ENCODE data around the gene AIG1. TPM values are rescaled to one million over a fixed set of nuclear protein-coding genes. Genes with fewer than 3 reads are reported as not detected.
"Not testable (repeated sequence)": the region's sequence is repeated elsewhere in the genome, so short reads cannot be mapped to it uniquely, and the experiment has no call there.

AIG1 gene
- total RNA-seq, 1 donor from 2014 or later, result 29.6 TPM

DNA sequence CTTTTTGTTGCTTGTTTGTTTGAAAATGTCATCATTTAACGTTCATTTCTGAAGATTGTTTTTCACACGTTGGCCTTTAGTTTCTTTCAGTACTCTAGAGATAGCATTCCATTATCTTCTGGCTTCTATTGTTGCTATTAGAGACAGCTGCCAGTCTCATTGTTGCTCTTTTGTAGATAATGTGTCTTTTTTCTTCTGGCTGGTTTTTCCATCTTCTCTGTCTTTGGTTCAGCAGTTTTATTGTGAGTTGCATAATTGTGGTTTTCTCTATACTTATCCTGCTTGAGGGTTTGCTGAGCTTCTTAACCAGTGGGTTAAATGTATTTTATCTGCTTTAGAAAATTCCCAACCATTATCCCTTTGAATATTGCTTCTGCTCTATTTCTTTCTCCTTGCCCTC lies 23.2 kb upstream of the AIG1 start:
- Histone ChIP-seq H3K27me3 (ENCODE audit: low read depth) (no peaks in the 10 kb centered on the region), H3K36me3 (no peaks in the 10 kb centered on the region), H3K27ac (no peak overlapping the region), H3K9me3 (no peaks in the 10 kb centered on the region), H3K4me1 (no peaks in the 10 kb centered on the region), H3K4me3 (no peak overlapping the region)
- no peak for TF ChIP-seq CTCF (IDR thresholded peaks at IDR 0.05)
- DNase-seq (no peak), ATAC-seq (no peak)
- intact Hi-C loops (cut with DNase I), result no loop called here

- no peak for ATAC-seq
- intact Hi-C loops (cut with DNase I), result no loop called here
These were observed 21.9 kb upstream of the AIG1 start for GRCh38 chr6:143038833-143039232.

GRCh38 chr6:143039548-143039947 lies 21.1 kb upstream of the AIG1 start:
- Histone ChIP-seq H3K36me3 (no peaks in the 10 kb centered on the region), H3K9me3 (no peaks in the 10 kb centered on the region), H3K27me3 (ENCODE audit: low read depth) (no peaks in the 10 kb centered on the region), H3K4me1 (no peaks in the 10 kb centered on the region), H3K4me3 (no peak overlapping the region), H3K27ac (no peak overlapping the region)
- intact Hi-C loops (cut with DNase I), result no loop called here
- no peak for ATAC-seq
- no peak for DNase-seq
- TF ChIP-seq CTCF (IDR thresholded peaks at IDR 0.05), result no peak

More at GRCh38 chr6:143038833-143039232, 21.9 kb upstream of the AIG1 start:
- DNase-seq, result no peak
- Histone ChIP-seq H3K27me3 (ENCODE audit: low read depth) (no peaks in the 10 kb centered on the region), H3K36me3 (no peaks in the 10 kb centered on the region), H3K9me3 (no peaks in the 10 kb centered on the region), H3K4me3 (no peak overlapping the region), H3K27ac (no peak overlapping the region), H3K4me1 (no peaks in the 10 kb centered on the region)
- TF ChIP-seq CTCF (IDR thresholded peaks at IDR 0.05), result no peak

DNA sequence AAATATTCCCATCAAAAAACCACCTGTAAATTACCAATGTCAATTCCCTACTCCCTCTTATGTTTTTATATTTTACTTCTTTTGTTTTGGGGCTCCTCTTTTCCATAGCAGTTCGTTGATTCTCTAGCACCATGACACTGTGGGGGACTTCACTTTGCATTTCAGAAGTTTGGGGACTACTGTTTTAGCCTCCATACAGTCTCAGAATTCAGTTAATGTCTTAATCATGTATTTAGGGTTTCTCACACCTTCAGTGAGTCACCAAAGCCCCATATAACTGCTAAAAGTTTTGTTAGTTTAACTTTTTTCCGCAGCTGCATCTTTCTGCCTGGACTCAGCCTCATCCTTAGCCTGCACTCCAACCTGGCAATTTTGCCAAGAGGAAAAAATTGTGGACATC lies 20.7 kb upstream of the AIG1 start:
- TF ChIP-seq CTCF (IDR thresholded peaks at IDR 0.05), result no peak
- Histone ChIP-seq H3K36me3 (no peaks in the 10 kb centered on the region), H3K4me3 (no peak overlapping the region), H3K9me3 (no peaks in the 10 kb centered on the region), H3K27ac (no peak overlapping the region), H3K27me3 (ENCODE audit: low read depth) (no peaks in the 10 kb centered on the region), H3K4me1 (no peaks in the 10 kb centered on the region)
- no peak for DNase-seq
- intact Hi-C loops (cut with DNase I), result no loop called here
- ATAC-seq, result no peak

DNA sequence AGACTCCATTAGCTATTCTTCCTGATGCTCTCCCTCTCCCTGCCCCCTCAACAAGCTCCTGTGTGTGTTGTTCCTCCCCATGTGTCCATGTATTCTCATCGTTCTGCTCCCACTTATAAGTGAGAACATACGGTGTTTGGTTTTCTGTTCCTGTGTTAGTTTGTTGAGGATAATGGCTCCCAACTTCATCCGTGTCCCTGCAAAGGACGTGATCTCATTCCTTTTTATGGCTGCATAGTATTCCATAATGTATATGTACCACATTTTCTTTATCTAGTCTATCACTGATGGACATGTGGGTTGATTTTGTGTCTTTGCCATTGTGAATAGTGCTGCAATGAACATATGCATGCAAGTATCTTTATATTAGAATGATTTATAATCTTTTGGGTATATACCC lies 16.3 kb upstream of the AIG1 start:
- H3K4me1 ChIP-seq; H3K36me3 ChIP-seq; H3K27ac ChIP-seq; DNase-seq; H3K27me3 ChIP-seq (ENCODE audit: low read depth); H3K4me3 ChIP-seq; intact Hi-C loops (cut with DNase I); H3K9me3 ChIP-seq; ATAC-seq: not testable (repeated sequence)

- no peak for DNase-seq
- Histone ChIP-seq H3K4me3 (no peak overlapping the region), H3K27ac (no peak overlapping the region), H3K27me3 (ENCODE audit: low read depth) (no peaks in the 10 kb centered on the region), H3K36me3 (no peaks in the 10 kb centered on the region), H3K4me1 (no peaks in the 10 kb centered on the region), H3K9me3 (no peaks in the 10 kb centered on the region)
- ATAC-seq, result no peak
- TF ChIP-seq CTCF (IDR thresholded peaks at IDR 0.05), result no peak
- intact Hi-C loops (cut with DNase I), result no loop called here
These were observed 11.1 kb upstream of the AIG1 start for GRCh38 chr6:143049611-143050010.

All from lower lobe of right lung (tissue), 2 donors.